Activated T-helper 1 cell treated with Interleukin-2 at 50 U/mL for 16 hours (primary cell): ENCODE results near the gene TRMT61A.

Experiments
- DNase-seq: peaks from one replicate; pipeline ENCODE4 v3.0.0-alpha.2; 2020; ENCODE audit warnings: low read depth

The TRMT61A gene

DNA sequence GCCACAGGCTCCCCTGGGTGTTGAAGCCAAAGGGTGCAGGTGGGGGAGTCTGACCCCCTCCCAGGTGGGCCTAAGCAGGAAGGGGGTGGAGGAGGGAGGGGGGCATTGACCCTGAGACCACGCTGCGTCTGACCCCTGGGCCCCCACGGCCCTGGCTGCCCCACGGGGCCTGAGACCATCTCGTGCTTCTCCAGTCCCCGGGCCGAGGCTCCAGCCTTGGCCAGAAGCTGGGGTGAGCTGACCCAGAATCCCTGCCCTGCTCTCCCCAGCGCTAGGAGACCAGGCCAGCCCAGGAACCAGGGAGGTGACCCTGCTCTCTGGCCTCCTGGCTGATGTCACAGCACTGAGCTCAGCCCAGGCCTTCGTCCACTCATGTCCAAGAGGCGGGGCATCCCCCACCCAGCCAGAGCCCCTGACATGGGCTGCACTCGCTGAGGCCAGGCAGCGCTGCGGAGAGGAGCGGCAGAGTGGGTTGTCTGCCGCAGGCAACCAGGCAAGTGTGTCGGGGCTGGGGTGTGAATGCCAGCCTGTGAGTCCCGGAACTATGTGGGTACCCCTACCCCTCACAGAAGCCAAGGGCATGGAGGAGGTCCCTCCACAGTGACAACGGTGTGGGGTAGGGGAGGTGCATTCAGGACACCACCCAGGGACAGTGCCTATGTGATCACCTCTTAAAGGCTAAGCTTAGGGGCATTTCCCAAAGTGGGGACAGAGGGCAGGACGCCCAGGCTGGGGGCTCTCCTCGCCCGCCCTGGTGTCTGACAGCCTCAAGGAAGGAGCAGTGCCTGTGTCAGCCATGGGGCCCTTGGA lies 6.3 kb downstream of the TRMT61A start:
- no peak for DNase-seq

DNA sequence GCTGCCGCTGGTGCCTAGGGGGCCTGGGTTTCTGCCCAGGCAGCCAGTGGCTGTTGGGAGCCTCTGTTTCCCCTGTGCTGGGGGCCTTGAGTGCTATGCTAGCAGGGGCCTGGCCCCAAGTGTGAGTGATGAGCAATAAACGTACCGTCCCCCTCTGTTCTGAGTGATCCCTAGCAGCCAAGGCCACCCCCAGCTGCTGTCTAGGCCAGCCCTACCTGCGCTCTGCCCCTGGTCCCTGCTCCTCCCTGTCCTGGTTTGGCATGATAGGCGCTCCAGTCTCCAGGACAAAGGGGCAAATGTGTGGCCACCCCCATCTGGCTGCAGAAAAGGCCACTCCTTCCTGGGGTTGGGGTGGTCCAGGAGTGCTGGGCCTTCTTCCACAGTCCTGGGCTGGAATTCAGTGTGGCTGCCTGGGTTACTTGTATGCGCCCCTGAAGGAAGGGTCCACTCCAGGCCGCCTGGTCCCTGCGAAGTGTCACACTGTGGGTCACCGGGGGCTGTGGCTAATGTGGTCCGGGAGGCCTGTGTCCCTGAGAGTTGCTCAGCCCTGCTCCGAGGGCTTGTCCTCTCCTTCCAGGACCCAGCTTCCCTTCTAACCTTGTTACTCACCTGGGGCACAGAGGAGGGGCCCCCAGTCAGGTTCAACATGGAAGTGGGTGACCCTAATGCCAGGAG lies 7.0 kb downstream of the TRMT61A start:
- DNase-seq, result no peak

DNA sequence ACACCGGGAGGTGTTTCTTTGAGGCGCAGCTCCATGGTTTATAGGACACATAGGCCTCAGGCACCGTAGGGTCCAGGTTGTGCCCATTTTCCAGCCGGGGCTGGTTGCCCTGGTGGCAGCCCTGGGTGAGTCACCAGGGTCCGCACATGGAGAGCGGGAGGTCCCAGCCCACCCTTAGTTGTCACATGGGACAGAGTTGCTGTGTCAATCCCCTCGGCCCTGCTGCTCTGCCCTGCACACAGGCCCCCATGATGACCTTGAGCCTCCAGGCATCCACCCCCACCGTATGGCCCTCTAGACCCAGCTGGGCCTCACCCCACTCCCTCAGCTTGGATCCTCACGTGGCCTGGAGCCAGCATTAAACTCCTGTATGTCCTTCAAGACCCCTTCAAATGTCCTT lies 7.7 kb downstream of the TRMT61A start:
- DNase-seq, result no peak

DNA sequence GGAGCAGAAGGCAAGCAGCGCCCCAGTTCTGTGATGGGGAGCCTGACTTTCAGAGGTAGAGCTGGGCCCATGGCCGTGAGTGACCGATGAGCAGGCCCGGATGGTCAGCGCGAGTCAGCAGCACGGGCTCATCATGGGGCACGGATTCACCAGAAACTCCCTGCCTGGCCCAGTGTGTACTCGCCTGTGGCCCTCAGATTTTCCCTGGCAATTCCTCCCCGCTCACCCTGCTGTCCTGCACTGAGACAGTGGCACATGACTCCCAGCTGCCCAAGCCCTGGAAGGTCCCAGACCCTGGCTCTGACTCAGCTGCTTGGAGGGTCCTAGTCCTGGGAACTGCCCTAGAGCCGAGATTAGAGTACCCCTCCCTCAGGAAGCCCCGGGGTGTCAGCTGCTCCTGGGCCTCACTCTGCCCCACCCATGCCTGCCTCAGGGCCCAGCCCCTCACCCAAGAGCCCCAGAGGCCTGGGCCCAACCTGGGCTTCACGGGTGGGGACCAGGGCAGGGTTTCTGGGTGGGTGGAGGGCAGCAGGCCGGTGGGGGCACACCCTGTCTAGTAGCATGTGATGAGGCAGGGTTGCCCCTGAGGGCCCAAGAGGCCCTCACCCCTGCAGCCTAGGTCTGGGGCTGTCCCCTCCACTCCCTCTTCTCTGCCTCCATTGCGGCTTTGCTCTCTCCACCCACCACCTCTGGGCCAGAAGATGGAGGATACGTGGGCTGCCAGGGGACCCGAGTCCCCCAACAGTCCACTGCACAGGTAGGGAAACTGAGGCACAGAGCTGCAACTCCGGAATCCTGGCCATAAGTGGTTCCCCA lies 8.4 kb downstream of the TRMT61A start:
- DNase-seq, result no peak

- DNase-seq, result no peak
Observed at GRCh38 chr14:103538291-103539055, 9.5 kb downstream of the TRMT61A start.

GRCh38 chr14:103539056-103539825 lies 10.2 kb downstream of the TRMT61A start:
- no peak for DNase-seq

DNA sequence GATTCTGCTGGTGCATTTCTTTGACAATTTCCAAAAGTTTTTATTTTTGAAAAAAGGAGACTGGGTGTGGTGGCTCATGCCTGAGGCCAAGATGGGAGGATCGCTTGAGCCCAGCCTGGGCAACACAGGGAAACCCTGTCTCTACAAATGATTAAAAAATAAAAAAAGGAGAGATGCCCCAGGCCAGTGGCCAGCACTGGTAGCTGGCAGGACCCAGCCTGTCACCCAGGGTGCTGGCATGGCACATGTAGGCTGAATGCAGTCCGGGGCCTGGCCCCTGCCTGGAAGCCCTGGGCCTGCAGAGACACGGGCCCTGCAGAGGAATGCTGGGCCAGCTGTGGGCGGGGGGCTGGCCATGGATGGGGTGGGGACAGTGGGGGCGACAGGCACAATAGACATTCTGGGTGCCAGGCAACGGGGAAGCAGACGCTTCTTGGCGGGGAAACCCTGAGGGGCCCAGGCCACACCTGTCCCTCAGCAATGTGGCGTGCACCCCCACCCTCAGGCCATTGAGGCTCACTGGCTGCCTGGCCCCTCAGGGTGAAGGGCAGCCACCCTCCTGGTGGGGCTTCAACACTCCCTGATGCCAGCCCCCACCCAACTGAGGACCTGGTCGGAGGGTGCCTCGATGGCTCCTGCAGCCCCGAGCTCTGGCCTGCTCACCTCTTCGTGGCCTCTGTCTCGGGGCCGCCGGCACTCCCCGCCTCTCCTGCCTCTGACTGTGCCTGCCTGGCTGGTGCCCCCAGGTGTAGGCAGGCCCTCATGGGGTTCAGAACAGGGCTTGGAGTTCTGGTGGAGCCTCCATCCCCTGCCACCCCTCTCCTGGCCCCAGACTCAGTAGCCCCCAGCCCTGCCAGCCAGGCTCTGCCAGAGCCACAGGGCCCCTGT lies 12.1 kb downstream of the TRMT61A start:
- DNase-seq, result no peak

- DNase-seq, result no peak
Observed at GRCh38 chr14:103541709-103542604, 13.0 kb downstream of the TRMT61A start.

DNA sequence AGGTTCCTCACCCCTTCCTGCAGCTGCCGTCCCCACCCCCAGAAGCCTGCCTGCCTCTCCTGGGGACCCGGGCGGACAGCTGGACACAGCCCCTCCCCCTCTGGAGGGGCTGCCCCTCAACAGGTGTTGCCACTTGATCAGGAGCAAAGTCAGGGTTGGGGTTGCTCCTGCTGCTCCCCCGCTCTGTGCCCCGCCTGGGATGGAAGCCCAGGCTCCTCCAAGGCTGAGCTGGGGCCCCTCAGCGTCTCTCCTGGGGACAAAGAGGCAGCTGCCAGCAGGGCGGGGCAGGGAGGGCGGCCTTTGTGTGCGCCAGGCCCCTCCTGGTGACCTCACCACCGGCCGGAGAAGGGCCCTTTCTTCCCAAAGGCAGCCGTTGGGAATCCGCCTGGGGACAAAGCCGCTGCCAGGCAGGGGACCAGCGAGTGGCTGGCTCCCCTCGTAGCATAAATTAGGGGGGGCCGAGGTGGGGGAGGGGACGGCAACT lies 13.7 kb downstream of the TRMT61A start:
- DNase-seq, result no peak

GRCh38 chr14:103543140-103543539 lies 14.1 kb downstream of the TRMT61A start:
- no peak for DNase-seq

GRCh38 chr14:103543721-103544387 lies 14.9 kb downstream of the TRMT61A start:
- DNase-seq, result no peak

- no peak for DNase-seq
Observed at GRCh38 chr14:103544388-103545218, 15.6 kb downstream of the TRMT61A start.

- DNase-seq, result no peak
Observed at GRCh38 chr14:103545219-103545914, 16.4 kb downstream of the TRMT61A start.

DNA sequence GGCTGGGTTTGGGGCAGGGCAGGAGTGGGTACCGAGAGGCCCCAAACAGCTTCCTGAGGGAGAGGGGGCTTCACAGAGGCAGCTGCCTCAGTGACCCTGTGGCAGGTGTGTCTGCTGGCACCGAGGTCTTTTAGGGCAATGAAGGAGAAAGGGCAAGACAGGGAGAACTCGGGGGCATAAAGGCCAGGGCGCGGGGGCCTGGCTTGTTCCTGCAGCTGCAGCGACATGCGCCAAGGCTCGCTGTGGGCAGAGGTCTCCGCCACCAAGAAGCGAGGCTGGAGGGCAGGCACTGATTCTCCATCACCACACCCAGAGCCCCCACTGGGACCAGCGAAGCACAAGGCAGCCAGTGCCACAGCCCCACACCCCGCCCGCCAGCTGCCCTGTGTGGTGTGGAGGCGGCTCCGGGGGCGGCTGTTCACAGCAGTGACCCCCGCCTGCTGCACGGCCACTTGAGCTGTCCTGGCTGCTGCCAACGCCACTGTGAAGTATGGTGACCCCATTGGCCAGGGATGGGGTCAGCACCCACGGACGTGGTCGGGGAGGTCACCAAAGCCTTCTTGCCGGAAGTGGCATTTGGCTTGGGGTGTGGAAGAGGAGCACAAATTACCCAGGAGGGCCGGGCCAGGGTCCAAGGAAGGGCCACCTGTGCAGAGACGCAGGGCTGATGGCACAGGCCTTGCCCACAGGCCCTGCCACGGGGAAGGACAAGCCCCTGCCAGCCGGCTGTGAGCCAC lies 17.1 kb downstream of the TRMT61A start:
- DNase-seq, result no peak

GRCh38 chr14:103546652-103547454 lies 17.9 kb downstream of the TRMT61A start:
- DNase-seq, result peak; percentile 55
